GM19193 (cell line): ENCODE results near the gene SV2B.

Experiments
- POLR2A ChIP-seq: IDR thresholded peaks from 4 replicates; pipeline ENCODE4 v1.6.1; 2011; ENCODE audit not compliant: insufficient read depth, insufficient read length; ENCODE audit errors: extremely low read depth

Gene SV2B

DNA sequence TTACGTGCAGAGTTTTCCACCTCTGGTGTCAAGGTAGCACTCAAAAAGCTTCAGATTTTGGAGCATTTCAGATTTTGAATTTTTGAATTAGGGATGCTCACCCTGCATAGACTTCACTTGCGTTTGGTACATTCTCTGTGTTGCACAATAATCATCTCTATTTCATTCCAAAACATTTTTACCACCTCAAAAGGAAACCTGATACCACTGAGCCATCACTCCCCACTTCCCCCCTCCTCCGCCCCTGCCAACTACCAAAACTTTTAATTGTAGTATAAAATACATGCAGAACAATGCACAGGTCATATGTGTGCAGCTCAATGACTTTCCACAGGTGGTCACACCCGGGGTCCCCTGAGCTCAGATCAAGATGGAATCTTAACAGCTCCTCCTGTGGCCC lies 208.8 kb downstream of the SV2B start:
- no peak for TF ChIP-seq POLR2A

DNA sequence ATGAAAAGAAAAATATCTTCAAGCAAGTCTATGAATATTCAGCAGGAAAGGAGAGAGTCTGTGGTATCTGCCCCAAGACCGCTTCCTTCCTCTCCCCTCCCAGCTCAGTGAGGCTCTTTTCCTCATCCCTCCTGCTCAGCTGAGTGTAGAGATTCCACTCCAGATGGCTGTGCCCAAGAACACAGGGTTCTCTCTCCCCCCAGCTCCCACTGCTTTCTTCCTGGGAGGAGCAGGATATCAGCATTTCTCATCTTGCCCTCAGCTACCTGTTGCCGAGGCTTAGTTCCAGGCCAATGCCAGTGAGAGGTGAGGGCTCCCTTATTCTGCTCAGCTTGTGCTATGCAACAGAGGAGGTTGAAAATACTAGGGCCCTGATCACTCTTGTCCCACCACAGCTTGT lies 211.9 kb downstream of the SV2B start:
- TF ChIP-seq POLR2A = no peak

DNA sequence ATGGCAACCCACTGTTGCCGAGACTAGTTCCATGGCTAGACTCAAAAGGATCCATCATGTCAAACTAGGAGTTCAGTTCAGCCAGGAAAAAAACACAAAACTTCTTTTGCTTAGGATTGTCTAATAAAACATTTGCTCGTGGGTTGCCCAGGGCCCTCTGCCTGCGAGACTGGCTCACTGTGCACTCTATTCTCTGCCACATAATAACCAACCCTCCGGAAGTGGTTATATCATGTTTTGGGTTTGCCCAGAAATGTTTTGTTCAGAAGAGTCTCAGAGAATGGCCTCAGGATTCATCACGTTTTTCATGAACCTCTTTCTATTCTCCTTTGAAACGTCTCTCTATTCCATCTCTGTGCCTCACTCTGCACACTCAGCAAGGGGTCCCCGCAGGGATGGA lies 216.1 kb downstream of the SV2B start:
- TF ChIP-seq POLR2A = no peak

DNA sequence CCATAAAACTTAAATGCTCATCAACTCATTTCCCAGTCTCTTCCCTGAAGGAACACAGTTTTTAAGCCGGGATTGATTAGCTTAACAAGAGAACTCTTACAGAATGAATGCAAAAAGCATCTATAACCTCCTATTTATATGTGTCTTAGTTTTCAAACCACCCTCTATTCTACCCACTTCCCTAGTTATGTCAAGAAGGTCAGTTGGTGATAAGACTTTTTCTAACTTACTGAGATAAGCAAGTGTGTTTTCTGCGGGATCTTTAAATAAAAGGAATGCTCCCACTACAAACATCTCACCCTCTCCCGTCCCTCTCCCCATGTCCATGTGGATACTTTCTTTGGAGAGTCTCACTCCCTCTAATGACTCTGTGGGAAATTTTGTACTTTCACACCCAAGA lies 218.5 kb downstream of the SV2B start:
- no peak for TF ChIP-seq POLR2A

DNA sequence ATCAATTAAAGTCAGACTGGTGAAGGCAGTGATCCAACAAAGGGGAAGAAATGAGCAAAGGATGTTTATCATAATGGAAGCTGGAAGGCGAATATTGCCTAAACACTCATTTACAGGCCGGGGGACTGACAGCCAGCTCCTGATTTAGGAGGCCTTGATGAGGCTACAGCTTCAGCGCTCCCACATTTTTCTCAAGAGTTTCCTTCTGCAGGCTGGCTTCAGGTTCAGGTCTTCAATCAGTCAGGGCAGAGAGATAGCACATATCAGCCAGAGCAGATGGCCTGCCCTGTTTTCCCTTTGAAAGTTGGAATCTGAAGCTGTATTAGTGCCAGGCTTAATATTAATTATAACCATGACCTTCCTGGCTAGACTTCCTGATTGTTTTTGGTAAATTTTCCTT lies 218.9 kb downstream of the SV2B start:
- TF ChIP-seq POLR2A = no peak

DNA sequence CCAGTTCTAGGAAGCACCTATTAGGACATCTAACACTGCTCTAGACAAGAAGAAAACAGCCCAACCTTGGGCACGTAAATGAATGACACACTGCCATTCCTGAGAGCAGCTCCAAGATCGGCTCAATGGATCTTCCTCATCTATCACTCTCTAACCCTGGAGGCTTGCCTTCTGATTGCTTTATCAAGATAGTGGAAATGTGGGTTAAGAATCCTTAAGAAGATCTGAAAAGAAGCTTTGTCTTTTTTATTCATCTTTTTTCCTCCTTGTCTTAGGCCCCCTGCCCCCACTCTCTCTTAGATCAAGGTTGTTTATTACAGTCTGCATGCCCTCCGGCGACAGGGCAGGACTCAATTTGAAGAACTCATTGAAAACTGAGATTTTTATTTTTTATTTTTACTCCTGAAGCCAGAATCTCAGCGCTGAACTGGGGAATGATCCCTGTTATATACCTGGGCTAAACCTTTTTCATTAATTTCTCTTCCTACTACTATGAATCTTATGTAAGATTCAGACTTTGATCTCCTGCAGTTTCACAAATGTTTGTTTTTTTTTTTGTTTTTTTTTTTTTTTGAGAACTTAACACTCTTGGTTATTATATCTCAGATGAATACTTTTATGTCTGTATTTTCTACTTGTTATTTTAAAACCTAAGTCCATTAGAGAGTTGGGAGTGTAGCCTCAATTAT lies 219.5 kb downstream of the SV2B start:
- TF ChIP-seq POLR2A = no peak

DNA sequence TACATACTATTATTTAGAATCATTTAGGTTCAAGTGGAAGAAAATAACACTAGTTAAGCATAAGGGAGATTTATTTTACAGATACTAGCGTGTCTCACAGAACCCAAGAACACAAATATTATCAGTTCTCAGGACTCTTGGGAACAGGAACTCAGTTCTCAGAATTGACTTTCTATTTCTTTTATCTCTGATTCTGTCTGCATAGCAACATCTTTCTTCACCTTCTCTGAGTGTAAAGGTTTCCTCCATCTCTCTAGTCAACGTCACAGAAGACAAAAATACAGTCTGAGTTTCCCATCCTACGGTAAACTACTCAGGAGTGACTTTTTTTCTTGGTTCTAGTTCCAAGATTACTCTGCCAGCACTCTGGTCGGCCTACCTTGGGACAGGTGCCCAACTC lies 220.0 kb downstream of the SV2B start:
- no peak for TF ChIP-seq POLR2A

DNA sequence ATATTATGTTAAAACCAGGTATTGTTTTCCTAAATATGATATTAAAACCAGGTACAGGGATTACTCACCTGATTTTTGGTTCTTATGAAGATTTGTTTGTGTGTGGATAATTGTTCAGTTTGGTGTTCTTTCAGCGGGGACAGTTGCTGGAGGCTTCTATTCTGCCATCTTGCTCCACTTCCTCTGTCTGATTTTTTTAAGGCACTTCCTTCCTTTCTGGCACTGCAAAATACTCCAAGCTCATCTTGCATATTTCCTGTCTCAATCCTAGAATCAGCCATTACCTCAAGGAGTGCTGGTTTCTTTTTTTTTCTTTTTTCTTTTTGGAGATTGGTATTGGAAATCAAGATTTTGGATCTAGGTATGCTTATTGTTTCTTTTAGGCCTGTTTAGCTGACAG lies 229.9 kb downstream of the SV2B start:
- no peak for TF ChIP-seq POLR2A

DNA sequence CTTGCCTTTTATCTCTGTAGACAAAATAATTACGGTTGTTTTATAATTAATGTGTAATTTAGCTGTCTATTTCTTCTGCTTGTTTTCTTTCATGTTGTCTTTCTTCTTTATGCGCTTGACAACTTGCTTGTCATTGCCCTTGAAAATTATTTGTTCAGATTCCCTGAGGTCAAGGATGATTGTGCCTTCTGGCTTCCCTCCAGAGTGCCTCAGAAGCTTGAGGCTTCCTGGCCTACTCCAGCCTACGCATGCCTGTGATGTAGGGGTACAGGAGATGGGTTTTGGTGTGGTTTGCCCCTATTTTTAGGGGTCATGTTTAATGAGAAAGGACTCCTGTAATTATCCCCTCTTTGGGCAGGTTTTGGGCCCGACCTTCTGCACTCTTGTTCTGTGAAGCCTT lies 231.5 kb downstream of the SV2B start:
- TF ChIP-seq POLR2A = no peak

DNA sequence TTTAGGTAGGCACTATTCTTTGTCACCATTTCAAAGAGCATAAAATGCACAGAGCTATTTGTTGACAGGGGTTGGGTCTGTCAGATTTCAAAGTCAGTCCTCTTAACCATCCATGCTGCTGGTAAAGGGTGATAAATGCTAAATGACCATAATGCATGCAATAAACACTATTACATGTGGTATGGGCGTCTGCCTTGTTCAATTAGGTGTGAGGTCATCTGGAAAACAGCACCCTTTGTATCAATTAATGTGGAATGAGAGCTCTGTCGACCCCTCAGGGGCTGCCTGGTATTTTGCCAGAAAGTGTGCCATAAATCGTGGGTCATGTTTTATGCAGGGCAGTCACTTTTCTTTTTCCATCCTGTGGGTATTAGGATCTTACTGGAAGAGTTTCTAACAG lies 235.6 kb downstream of the SV2B start:
- TF ChIP-seq POLR2A = no peak

DNA sequence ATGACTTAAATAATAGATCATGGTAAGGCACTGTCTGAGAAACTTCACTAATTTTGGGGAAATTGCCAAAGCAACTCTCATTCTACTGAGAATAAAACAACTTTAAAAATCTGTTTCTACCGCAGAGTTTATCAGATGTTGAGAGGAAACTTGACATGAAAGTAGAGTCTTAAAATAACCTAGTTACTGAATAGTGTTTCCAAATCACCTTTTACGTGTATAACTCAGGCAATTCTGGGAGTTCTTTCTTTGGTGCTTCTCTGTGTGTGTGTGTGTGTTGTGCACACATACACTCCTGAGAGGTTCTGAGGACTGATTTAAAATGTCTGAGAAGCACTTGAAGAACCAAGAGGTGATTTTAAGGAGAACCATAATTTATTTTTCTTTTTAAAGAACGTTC lies 236.6 kb downstream of the SV2B start:
- no peak for TF ChIP-seq POLR2A

DNA sequence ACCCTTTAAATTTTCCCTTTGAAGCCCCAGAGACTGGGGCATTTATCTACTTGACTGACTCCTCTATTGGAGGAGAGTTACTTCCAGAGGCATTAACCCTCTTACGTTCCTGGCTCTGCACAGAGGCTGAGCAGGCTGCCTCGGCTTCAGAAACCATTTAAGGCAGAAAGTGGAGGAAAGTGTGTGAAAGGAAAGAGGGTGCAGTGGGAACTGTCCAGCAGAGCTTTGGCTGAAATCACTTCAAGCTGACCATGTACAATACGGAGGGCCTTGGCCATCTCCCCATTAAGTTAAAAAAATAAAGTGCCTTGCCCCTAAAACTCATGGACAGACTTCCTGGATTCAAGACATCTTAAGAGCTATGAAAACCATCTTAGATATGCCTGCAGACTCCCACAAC lies 238.7 kb downstream of the SV2B start:
- no peak for TF ChIP-seq POLR2A

DNA sequence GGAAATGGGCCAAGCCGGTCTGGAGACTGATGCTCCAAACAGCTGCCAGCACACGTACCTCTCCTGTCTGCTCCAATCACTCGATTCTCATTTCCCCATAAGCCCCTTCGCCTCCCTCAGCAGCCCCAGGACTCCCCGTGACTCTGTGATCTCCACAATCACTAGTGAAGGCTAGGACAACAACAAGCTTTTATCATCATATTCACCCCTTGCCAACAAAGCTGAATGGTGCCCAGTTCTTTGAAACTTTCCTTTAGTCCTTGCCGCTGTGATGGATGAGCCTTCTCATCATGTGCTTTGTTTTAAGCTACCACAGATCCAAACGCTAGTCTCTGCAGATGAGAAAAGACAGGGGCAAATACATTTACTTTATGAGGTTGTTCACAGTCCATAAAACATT lies 242.0 kb downstream of the SV2B start:
- no peak for TF ChIP-seq POLR2A

DNA sequence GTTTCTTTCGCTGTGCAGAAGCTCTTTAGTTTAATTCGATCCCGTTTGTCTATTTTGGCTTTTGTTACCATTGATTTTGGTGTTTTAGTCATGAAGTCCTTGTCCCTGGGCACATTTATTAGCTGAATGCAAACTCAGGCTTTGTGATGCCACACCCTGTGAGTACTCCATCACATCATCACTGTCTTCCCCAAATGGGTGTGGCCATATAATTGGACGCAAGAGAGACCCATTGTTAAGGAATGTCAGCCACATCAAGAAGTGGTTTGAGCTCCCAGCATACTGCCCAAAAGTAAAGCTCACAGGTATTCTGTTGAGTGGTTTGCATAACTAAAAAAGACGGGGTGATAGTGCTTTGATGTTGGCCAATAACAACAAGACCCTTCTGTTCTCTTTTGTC lies 245.7 kb downstream of the SV2B start:
- no peak for TF ChIP-seq POLR2A

DNA sequence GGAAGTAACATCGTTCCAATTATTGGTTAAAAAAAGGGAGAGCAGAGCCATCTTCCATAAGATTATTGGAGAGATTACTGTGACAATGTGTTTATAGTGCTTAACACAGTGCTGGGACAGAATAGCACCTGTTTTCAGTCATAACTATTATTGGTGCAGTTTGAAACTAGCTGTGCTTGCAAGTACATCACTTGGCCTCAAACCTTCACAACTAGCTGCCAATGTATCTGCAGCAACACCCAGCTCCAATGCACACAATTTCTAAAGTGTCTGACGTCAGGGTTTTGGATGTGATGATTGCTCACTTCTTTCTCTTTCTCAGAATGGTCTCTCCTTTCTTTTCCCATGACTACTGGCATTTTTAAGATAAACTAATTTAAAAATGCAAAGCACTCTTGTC lies 246.2 kb downstream of the SV2B start:
- TF ChIP-seq POLR2A = no peak

DNA sequence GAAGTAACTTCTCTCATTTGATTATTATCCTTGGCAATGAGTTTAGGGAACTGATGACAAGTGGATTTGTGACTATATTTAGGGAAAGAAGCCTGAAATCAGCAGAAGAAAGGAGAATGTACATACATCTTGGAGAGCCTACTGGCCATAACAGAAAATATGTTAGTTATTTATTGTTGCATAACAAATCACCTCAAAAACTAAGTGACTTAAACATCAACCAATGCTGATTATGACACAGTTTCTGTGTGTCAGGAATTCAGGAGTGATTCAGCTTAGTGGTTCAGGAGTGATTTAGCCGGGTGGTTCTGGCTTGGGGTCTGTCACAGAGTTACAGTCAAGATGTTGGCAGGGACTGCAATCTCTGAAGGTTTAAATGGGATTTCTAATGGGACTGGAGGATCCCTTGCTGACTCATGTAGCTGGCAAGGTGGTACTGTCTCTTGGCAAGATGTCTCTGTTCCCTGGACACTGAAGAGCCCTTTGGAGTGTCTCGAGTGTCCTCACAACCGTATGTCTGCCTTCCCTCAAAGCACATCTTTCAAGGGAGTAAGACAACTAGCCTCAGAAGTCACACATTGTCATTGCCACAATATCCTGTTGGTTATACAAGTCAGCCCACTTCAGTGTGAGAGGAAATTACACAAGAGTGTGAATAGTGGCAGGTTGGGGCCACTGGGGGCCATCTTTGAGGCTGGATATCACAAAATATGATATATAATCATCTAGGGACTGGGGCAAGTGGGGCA lies 248.9 kb downstream of the SV2B start:
- no peak for TF ChIP-seq POLR2A
